GM18951 (cell line): ENCODE results near the gene KIN.

ENCODE experiments used
- POLR2A ChIP-seq: IDR thresholded peaks from 4 replicates; pipeline ENCODE4 v1.6.1; 2011; ENCODE audit warnings: mild to moderate bottlenecking; ENCODE audit not compliant: insufficient read length, insufficient read depth; ENCODE audit errors: extremely low read depth
- in situ Hi-C: fragments of 300-500 bp; cut with MboI; formaldehyde crosslinking; loops from one replicate; pipeline ENCODE4 v1.12.0; 2022; ENCODE audit warnings: low sequenced_read_pairs, mixed read lengths, inconsistent platforms; ENCODE audit not compliant: unreplicated experiment

Gene KIN

GRCh38 chr10:7811000-7811399, 23.2 kb upstream of the KIN start:
- in situ Hi-C loops = no loop called here
- no peak for TF ChIP-seq POLR2A

DNA sequence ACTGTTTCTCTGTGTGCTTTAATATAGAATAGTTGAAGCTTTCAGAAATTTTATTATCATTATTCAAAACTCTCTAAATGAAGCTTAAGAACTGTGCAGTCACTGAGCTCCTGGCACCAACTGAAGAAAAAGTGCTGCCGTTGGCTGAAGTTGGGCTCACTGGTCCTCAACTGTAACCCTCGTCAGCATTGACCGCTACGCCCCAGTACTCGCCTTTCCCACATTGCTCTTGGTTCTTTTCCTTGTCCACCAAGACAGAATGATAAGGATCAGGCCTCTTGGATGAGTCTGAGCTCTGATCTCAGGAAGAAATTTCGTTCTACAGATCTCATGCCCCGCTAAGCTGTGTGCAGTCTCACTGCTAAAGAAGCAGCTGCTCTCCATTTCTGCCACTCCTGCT, 22.6 kb upstream of the KIN start:
- TF ChIP-seq POLR2A = no peak

DNA sequence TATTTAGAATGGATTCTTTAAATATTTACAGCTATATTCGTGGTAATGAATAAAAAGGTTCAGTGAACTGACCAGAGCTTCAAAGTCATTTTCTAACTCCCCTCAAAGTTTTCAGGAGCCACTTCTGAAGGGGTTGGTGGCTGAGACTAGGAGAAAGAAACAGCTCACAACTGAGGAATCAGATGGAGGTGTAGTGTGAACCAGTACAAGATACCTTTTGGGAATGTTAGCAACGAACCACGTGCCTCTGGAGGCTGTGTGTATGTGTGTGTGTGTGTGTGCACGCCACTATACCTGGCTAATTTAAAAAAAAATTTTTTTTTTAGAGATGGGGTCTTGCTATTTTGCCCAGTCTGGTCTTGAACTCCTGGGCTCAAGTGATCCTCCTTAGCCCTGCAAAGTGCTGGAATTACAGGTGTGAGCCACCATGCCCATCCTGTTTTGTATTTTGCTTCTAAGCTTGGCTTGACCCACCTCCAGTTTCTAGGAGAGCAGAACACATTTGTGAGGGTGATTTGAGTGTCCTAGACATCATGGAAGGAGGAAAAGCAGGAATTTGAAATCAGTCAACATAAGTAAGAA, 21.0 kb upstream of the KIN start:
- in situ Hi-C loops = no loop called here
- TF ChIP-seq POLR2A = no peak

More for the DNA sequence above, 22.6 kb upstream of the KIN start:
- in situ Hi-C loops = no loop called here

DNA sequence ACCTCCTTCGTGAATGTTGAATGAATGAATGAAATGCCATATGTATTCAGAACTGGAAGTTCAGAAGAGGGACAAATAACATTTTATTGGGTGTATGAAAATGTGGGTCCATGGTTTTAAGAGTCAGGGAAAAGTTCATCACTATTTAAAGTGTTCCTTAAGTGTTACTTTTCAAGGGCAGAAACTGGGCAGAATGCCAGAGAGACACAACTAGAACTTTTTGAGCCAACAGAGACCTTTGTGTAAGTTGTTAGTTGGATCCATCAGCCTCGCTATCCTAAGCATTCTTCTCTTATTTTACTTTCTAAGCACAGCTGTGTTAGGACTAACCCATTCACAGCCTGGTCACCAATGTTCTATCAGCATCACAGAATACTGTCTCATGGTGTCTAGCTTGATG, 16.9 kb upstream of the KIN start:
- TF ChIP-seq POLR2A = no peak
- in situ Hi-C loops = no loop called here

DNA sequence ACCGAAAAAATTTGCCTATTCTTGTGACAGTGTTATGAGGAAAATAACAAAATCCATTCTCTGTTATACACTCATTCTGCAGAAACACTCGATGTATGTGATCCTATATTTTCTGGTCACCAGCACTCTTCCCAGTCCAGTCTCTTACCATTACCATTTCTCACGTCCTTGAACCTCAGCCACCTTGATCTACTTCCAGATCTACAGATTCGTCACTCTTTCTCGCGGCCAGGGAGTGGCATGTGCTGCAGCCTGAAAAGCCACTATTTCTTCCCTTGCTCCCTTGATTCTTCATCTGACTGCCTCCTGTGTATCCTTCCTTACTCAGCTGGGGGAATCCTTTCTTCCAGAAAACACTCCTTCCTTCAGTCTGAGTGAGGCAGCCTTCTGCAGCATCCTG, 16.4 kb upstream of the KIN start:
- no peak for TF ChIP-seq POLR2A
- in situ Hi-C loops = no loop called here

- no peak for TF ChIP-seq POLR2A
- in situ Hi-C loops = no loop called here
Measured at GRCh38 chr10:7802606-7803005, 14.8 kb upstream of the KIN start.

DNA sequence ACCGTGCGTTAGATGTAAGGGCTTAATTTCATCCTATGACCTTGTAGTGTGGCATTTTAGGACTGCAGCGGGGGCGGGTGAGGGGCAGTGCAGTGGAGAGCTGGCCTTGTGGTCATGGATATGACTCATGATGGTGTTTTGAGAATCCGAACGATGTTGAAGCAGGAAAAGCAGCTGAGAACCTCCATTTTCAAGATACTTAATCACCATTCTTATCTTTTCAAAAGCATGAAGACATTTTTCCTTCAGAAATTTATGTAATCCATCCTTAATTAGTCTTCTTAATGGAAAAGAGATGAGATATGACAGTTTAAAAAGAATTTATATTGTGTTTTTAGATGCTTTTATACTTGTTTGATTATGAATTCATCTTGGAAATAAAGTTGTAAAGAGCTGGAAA, 9.8 kb upstream of the KIN start:
- no peak for TF ChIP-seq POLR2A
- in situ Hi-C loops = no loop called here

DNA sequence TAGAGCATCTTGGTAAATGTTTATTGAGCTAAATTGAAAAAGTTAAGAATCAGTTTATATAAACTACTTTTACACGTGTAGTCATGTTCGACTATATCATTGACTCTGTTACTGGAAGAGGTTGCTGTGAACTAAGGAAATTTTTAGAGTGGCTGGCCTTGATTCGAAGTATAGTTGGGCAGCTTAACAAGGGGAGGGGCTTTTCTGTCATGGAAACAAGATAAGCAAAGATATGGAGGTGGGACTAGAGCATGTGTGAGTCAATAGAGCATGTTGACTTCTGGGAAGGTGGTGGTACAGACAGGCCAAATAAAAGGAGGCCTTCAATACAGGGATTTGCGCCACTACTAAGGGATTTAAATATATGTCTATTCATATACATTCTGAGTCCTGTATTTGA, 7.8 kb upstream of the KIN start:
- in situ Hi-C loops = no loop called here

DNA sequence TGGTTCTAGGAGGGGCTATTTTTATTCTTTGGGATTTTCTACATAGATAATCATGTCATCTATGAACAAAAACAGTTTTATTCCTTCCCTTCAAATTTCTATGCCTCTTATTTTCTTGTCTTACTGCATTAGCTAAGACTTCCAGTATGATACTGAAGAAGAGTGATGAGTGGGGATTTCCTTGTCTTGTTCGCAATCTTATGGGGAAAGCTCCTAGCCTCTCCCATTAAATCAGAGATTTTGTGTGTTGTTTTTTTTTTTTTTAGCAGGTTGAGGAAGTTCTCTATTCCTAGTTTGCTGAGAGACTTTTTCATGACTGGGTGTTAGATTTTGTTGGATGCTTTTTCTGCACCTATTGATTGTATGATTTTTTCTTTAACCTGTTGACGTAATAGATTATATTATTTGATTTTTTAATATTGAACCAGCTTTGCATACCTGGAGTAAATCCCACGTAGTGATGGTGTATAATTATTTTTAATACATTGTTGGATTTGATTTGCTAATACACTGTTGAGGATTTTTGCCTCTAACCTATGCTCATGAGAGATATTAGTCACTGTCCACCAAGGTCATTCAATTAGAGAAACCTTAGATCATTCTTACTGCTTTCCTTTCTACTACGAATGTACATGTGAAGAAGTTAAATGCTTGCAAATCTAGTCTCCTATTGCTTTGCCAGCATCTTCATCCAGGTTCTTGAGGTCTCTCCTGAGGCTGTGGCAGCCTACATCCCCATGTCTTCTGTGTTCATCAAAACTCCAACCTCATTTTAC, 6.6 kb upstream of the KIN start:
- in situ Hi-C loops = no loop called here
- TF ChIP-seq POLR2A = no peak

More for the DNA sequence above, 7.8 kb upstream of the KIN start:
- no peak for TF ChIP-seq POLR2A

- in situ Hi-C loops = no loop called here
- no peak for TF ChIP-seq POLR2A
Measured at GRCh38 chr10:7792541-7792940, 4.7 kb upstream of the KIN start.

DNA sequence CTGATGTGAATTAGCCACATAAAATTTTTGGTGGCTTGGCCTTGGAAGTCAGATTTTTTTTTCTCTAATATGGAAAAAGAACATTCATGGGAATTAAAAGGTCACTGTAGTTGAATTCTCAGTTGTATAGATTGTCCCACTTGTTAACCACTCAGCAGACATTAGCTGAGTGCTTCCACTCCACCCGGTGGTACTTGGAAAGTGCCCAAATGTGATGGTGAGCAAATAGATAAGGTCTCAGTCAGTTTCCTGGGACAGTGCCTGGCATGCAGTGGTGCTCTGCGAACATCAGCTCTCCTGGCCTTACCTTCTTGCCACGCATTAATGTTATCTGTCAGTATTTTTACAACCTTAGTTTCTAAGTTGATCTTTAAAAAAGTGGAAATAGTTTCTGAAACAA, 1.6 kb upstream of the KIN start:
- in situ Hi-C loops = no loop called here
- TF ChIP-seq POLR2A = no peak

DNA sequence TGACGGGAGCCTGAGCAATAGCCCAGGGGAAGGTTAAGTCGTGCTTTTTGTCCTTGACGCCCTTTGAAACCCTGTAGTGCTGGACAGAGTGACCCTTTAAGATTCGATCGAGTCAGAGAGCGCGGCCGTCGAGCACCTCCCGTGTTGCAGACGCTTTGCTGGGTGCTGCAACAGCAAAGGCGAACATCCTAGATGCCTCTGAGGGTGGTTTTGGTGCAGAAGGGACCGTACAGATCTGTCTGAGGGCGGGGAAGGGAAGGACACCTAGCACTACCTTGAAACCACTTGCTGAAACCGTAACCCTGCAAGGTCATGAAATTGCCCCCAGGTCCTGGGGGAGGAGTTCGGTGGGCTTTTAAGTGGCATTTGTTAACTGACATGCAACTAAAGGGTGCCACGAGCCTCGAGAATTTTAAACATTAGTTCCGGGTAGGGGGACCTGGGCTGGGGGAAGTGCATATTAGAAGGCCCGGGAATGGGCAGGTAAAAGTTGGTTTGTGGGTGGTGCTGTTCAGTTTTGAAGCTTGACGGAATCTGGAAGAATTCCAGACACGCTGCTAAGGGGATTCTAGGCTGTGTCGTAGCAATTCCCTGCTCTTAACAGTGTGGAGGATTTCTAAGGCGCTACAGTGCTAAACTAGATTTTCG, 970 bp upstream of the KIN start:
- no peak for TF ChIP-seq POLR2A
- in situ Hi-C loops = no loop called here

DNA sequence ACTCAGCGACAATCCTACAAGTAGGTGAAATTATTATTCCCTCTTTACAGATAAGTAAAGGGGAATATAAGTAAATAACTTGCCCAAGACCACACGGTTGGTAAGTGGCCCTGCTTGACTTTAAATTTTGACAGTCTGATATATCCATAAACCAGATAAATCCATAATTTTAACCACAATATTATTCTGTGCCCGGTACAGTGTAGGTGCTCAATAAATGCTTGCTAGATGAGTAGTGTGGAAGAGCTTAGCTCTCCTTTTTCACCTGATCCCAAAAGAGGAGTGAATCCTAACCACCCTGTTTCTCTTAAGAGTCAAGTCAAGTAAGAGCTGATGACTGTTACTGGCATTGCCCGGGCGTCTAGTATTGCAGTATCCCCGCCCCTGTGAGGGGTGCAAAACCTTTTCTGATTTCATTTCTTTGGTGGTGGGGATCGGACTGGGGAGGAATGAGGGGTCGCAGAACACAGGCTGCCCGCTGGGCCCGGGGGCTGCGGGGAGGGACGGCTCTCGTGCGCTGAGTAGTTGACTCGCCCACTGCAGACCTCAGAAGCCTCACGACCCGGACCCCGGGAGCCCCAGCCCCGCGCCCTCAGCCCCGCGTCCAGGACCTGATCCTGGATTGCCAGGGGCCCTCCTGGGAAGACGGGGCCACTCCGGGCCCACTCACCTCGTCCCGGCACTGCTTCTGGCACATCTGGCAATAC, 490 bp downstream of the KIN start:
- no peak for TF ChIP-seq POLR2A
- in situ Hi-C loops = no loop called here
